ENCODE measurements around the gene LMO7.

DNA sequence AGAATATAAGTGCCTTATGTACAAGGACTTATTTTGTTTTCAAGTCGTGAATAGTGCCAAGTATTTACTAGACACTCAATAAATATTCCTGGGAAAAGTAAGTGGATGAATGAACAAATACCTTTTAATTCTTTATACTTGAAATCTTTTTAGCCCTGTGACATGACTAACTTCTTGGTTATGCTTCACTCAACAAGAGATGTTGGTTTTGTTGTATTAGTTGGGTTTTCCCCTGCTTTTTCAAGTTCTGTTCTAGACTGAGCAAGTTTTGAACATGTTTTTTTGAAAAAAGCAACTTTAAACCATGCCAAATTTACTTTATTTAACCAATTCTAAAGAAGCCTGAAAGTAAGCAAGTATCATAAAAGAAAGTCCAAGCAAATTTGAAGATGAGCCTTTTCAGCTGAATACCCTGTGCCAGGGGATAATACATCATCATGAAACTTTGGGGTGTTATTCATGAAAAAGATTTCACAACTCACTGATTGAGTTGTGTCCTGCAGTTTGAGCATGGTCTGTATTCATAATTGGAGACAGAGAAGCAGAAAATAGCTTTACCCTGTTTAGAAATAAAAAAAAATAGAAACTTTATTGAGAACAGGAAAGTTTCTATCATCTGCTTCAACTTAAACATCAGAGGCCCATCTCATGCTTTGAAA, 11.1 kb downstream of the LMO7 start:
- TF ChIP-seq, protein P1, sequence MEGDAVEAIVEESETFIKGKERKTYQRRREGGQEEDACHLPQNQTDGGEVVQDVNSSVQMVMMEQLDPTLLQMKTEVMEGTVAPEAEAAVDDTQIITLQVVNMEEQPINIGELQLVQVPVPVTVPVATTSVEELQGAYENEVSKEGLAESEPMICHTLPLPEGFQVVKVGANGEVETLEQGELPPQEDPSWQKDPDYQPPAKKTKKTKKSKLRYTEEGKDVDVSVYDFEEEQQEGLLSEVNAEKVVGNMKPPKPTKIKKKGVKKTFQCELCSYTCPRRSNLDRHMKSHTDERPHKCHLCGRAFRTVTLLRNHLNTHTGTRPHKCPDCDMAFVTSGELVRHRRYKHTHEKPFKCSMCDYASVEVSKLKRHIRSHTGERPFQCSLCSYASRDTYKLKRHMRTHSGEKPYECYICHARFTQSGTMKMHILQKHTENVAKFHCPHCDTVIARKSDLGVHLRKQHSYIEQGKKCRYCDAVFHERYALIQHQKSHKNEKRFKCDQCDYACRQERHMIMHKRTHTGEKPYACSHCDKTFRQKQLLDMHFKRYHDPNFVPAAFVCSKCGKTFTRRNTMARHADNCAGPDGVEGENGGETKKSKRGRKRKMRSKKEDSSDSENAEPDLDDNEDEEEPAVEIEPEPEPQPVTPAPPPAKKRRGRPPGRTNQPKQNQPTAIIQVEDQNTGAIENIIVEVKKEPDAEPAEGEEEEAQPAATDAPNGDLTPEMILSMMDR (IDR thresholded peaks at IDR 0.05) = no peak
- no peak for TF ChIP-seq POLR2A (IDR thresholded peaks at IDR 0.05)
